ENCODE results near the gene RALBP1.
"Not testable (repeated sequence)": the region's sequence is repeated elsewhere in the genome, so short reads cannot be mapped to it uniquely, and the experiment has no call there.

The RALBP1 gene

DNA sequence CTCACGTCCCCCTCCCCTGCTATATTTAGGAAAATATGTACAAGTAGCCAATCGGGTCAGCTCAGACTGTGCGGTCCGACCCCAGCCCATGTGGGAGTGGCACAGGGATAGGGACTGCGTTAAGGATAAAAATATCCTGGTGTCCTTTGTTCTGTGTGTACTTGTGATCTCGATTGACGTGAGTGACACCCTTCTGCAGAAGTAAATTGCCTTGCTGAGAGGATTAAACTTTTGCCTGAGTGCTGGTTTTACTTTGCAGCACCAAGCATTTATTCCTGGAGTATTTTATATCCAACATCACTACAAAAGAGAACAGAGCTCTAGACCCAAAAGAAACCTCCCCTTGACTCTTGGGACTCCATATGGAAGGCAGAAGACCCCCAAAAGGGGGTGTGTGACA is 28.0 kb upstream of the RALBP1 start:
- DNase-seq (ENCODE audit: low read depth) = no peak
- no peak for TF ChIP-seq POLR2A (IDR thresholded peaks at IDR 0.05; ENCODE audit: extremely low read depth, insufficient read length)
- TF ChIP-seq MYC (IDR thresholded peaks at IDR 0.05; ENCODE audit: low read depth, low read length) = no peak
- TF ChIP-seq, protein P1, sequence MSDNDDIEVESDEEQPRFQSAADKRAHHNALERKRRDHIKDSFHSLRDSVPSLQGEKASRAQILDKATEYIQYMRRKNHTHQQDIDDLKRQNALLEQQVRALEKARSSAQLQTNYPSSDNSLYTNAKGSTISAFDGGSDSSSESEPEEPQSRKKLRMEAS (IDR thresholded peaks at IDR 0.05; ENCODE audit: low read depth, low read length) = no peak
- H3K4me3 ChIP-seq (ENCODE audit: low read depth, low read length) = no peak overlapping the region

DNA sequence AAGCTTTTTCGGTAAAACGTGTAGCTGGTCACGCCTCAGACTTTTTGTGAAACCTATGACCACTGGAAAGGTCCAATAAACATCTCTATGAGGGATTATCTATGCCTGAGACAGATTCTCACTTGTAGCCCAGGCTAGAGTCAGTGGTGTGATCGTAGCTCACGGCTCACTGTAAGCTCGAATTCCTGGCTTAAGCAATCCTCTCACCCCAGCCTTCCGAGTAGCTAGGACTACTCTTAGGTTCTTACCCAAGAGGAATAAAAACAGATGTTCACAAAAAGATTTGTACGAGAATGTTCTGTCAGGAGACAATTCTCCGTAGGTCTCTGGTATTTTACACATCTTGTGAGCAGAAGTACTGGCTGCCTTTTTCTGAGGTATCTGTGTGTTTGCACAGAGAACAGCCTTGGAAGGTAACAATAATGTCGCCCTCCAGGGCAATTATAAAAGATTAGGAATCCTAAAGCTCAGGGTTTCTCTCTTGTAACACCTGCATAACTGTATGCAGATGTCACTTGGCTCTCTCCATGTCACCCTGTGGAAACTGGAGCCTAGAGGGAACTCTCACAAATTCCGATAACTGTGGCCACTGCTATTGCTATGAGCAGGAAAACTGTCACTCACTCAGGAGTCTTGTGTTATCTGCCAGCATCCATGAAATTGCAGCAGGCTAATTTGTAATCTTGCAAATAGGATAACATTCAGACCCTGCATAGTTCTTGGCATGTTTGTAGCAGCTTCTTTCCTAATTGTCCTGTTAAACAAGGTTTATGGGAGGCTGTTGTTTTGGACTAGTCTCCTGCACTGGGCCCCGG is 25.5 kb upstream of the RALBP1 start:
- DNase-seq (ENCODE audit: low read depth) = no peak
- TF ChIP-seq, protein P1 (IDR thresholded peaks at IDR 0.05; ENCODE audit: low read depth, low read length) = no peak
- TF ChIP-seq MYC (IDR thresholded peaks at IDR 0.05; ENCODE audit: low read depth, low read length) = no peak
- TF ChIP-seq, protein P2, sequence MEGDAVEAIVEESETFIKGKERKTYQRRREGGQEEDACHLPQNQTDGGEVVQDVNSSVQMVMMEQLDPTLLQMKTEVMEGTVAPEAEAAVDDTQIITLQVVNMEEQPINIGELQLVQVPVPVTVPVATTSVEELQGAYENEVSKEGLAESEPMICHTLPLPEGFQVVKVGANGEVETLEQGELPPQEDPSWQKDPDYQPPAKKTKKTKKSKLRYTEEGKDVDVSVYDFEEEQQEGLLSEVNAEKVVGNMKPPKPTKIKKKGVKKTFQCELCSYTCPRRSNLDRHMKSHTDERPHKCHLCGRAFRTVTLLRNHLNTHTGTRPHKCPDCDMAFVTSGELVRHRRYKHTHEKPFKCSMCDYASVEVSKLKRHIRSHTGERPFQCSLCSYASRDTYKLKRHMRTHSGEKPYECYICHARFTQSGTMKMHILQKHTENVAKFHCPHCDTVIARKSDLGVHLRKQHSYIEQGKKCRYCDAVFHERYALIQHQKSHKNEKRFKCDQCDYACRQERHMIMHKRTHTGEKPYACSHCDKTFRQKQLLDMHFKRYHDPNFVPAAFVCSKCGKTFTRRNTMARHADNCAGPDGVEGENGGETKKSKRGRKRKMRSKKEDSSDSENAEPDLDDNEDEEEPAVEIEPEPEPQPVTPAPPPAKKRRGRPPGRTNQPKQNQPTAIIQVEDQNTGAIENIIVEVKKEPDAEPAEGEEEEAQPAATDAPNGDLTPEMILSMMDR (IDR thresholded peaks at IDR 0.05; ENCODE audit: low read depth, low read length) = no peak
- TF ChIP-seq POLR2A (IDR thresholded peaks at IDR 0.05; ENCODE audit: extremely low read depth, insufficient read length) = no peak
- no peak overlapping the region for H3K4me3 ChIP-seq (ENCODE audit: low read depth, low read length)

DNA sequence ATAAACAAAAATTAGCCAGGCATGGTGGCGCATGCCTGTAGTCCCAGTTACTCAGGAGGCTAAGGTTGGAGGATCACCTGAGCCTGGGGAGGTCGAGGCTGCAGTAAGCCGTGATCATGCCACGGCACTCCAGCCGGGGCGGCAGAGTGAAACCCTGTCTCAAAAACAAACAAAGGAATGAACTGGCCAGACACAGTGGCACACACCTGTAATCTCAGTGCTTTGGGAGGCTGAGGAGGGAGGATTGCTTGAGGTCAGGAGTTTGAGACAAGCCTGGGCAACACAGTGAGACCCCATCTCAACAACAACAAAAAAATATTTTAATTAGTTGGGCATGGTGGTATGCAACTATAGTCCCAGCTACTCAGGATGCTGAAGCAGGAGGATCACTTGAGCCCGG is 24.4 kb upstream of the RALBP1 start:
- DNase-seq (ENCODE audit: low read depth); H3K4me3 ChIP-seq (ENCODE audit: low read depth, low read length): not testable (repeated sequence)

DNA sequence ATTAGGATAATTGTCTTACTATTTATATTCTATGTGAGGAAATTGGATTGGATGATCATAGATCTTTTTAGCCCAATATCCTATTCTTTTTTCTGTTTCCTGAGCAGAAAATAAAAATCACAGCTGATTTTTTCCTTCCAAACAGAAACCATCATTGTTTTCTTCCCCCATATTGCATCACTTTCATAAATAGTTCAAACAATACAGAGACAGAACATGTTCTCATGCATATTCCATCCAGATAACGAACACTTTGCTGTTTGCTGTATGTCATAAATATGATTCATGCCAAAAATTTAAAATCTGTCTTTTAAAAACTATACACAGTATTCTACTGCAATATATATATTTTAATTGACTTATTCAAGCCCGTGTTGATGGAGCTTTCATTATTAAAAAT is 22.0 kb upstream of the RALBP1 start:
- TF ChIP-seq MYC (IDR thresholded peaks at IDR 0.05; ENCODE audit: low read depth, low read length) (no peak), POLR2A (IDR thresholded peaks at IDR 0.05; ENCODE audit: extremely low read depth, insufficient read length) (no peak)
- TF ChIP-seq, protein P2 (IDR thresholded peaks at IDR 0.05; ENCODE audit: low read depth, low read length) = no peak
- TF ChIP-seq, protein P1 (IDR thresholded peaks at IDR 0.05; ENCODE audit: low read depth, low read length) = no peak
- no peak for DNase-seq (ENCODE audit: low read depth)
- no peak overlapping the region for H3K4me3 ChIP-seq (ENCODE audit: low read depth, low read length)

DNA sequence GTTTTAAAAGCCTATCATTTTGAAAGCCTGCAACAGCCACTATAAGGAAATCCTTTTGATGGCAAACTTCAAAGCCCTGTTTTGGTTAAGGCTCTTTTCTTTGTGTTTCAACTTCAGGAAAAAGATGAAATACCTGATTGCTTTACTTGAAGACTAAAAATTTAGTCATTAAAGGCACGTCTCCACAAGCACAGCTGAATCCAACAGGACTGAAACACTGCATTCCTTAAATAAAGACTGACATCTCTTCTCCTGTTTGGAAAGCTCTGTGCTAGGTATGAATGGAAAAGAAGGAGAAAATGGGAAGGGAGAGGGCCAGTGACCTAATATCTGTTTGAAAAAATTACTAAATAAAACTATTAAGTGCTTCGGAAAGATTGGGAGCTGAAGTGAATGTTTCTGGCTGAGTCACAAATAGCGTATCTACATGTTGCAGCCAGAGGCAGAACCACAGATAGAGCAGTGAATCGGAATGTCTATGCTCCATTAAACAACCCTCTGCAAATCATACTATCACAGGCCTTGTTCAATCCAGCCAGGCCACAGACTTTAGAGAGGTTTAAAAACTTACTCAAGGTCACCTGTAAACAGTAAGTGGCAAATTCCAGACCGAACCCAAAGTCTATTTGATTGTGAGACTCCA is 21.1 kb upstream of the RALBP1 start:
- no peak for DNase-seq (ENCODE audit: low read depth)
- TF ChIP-seq MYC (IDR thresholded peaks at IDR 0.05; ENCODE audit: low read depth, low read length) = no peak
- TF ChIP-seq, protein P1 (IDR thresholded peaks at IDR 0.05; ENCODE audit: low read depth, low read length) = no peak
- no peak overlapping the region for H3K4me3 ChIP-seq (ENCODE audit: low read depth, low read length)

DNA sequence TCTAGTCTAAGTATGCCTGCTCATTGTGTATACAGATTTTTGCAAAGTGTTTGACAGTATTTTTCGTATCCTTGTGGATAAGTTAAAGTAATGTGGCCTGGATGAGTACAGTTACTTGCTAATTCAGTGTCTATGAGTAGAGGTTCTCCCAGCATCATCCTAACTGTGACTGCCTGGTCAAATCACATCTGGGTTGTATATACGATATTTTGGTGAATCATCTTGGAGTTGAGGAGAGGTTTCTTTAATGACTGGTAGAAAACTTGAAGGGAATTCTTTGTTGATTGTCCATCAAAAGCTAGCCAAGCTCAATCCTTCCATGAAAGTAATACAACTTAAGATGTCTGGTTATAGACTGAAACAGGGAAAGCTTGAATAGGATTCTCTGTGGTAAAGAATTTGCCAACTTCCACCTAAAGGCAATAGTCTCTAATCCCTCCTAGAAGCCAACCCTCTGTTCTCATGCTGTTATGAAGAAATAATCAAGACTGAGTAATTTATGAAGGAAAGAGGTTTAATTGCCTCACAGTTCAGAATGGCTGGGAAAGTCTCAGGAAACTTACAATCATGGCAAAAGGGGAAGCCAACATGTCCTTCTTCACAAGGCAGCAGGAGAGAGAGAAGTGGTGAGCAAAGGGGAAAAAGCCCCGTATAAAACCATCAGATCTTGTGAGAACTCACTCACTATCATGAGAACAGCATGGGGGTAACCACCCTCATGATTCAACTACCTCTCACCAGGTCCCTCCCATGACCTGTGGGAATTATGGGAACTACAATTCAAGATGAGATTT is 19.4 kb upstream of the RALBP1 start:
- DNase-seq (ENCODE audit: low read depth) = no peak
- TF ChIP-seq, protein P1 (IDR thresholded peaks at IDR 0.05; ENCODE audit: low read depth, low read length) = no peak
- TF ChIP-seq POLR2A (IDR thresholded peaks at IDR 0.05; ENCODE audit: extremely low read depth, insufficient read length) (no peak), MYC (IDR thresholded peaks at IDR 0.05; ENCODE audit: low read depth, low read length) (no peak)
- TF ChIP-seq, protein P2 (IDR thresholded peaks at IDR 0.05; ENCODE audit: low read depth, low read length) = no peak
- no peak overlapping the region for H3K4me3 ChIP-seq (ENCODE audit: low read depth, low read length)

DNA sequence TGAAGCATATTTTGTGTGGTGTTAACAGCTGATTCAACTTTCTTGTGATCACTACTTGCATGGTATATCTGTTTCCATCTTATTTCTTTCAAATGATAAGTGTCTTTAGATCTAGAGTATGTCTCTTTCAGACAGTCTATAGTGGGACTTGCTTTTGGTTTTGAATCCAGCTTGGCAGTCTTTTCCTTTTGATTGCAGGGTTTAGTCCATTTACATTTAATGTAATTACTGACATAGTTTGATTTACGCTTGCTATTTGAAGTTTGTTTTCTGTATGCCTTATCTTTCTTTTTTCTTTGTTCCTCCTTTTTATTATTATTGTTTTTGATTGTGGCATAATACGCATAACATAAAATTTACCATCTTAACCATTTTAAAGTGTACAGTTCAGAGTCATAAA is 9.2 kb upstream of the RALBP1 start:
- no peak for DNase-seq (ENCODE audit: low read depth)
- TF ChIP-seq, protein P2 (IDR thresholded peaks at IDR 0.05; ENCODE audit: low read depth, low read length) = no peak
- no peak for TF ChIP-seq MYC (IDR thresholded peaks at IDR 0.05; ENCODE audit: low read depth, low read length)
- no peak for TF ChIP-seq POLR2A (IDR thresholded peaks at IDR 0.05; ENCODE audit: extremely low read depth, insufficient read length)
- TF ChIP-seq, protein P1 (IDR thresholded peaks at IDR 0.05; ENCODE audit: low read depth, low read length) = no peak
- H3K4me3 ChIP-seq (ENCODE audit: low read depth, low read length) = no peak overlapping the region
